Measurements from ENCODE around the gene TRA2B. TPM values are rescaled to one million over a fixed set of nuclear protein-coding genes. Genes with fewer than 3 reads are reported as not detected.

Gene TRA2B
- total RNA-seq, 1 experiment from 2014 or later, result 172 TPM

GRCh38 chr3:185978516-185978915, 40.7 kb upstream of the TRA2B start:
- DNase-seq (ENCODE audit: low read depth, low spot score) (no peak), ATAC-seq (no peak)
- H4K20me1 ChIP-seq (ENCODE audit: insufficient read depth), result no peaks in the 10 kb centered on the region
- peaks cover 0 to 8% of the 10 kb centered on the region in 2 experiments; a peak in 1 of 4 replicates for H3K4me1 ChIP-seq (ENCODE audit: control insufficient read depth in 1 of 2, insufficient read depth in 2 of 2, low read length in 2 of 2)
- H3K4me2 ChIP-seq (ENCODE audit: low read length), result no peak overlapping the region
- H2AFZ ChIP-seq (ENCODE audit: low read depth, low read length, poor library complexity, severe bottlenecking), result no peak overlapping the region
- no peaks in the 10 kb centered on the region for H3K79me2 ChIP-seq (ENCODE audit: insufficient read depth, low read length)
- H3K36me3 ChIP-seq (ENCODE audit: control insufficient read depth in 1 of 2, insufficient read depth in 2 of 2, low read length in 2 of 2), result no peaks in the 10 kb centered on the region
- BruUV-seq (replicated peaks), result no TSS peak
- no peak overlapping the region for H3K9ac ChIP-seq (ENCODE audit: low read length)
- TF ChIP-seq ZFX (IDR thresholded peaks at IDR 0.05) (no peak), RAD21 (IDR thresholded peaks at IDR 0.05; ENCODE audit: low read depth) (no peak)
- no peaks in the 10 kb centered on the region for H3K9me2 ChIP-seq (ENCODE audit: insufficient read depth)
- H3K27ac ChIP-seq (ENCODE audit: low read depth, low read length), result no peak overlapping the region
- RAD21 ChIA-PET (ENCODE audit: low non-redundant PET in 1 of 2, low total read pairs in 2 of 2, uncharacterized antibody in 2 of 2, unreplicated experiment in 2 of 2), result no interaction called here
- no peaks in the 10 kb centered on the region for H3K27me3 ChIP-seq (ENCODE audit: insufficient read depth, low read length)
- no peak overlapping the region for H3K4me3 ChIP-seq (replicated peaks in 1 of 2; ENCODE audit: low read depth in 1 of 2, low read length in 2 of 2)
- no peaks in the 10 kb centered on the region for H3K9me3 ChIP-seq (ENCODE audit: control insufficient read depth in 1 of 2, insufficient read depth in 1 of 2, low read depth in 1 of 2, low read length in 2 of 2)
- intact Hi-C loops (cut with micrococcal nuclease), result loop anchor here (5.0 kb wide), 1 partner anchor 316 kb away; no protein-coding TSS in a partner anchor
- CTCF ChIA-PET, result interaction anchor here (1.6 to 1.8 kb wide), 2 partner anchors 35 to 281 kb away, joined by 5 to 7 read pairs; no protein-coding TSS in a partner anchor
- POLR2A ChIA-PET, result no interaction called here

DNA sequence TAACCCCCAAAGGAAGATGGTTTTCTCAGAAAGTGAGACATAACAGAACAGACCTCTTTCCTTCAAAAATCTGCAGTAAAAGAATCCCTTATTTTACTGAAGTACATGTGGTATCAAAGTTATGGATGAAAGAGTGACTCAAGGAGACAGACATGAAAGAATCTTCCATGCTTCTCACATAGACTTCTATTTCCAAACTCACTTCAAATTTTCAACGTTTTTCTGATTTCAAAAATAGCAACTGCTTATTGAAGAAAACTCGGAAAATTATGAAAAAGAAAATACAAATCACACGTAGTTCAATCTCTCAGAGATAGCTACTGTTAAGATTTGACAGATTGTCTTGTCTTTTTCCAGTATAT, 39.8 kb upstream of the TRA2B start:
- Histone ChIP-seq H4K20me1 (ENCODE audit: insufficient read depth) (no peaks in the 10 kb centered on the region), H3K9me3 (ENCODE audit: control insufficient read depth in 1 of 2, insufficient read depth in 1 of 2, low read depth in 1 of 2, low read length in 2 of 2) (no peaks in the 10 kb centered on the region), H3K79me2 (ENCODE audit: insufficient read depth, low read length) (no peaks in the 10 kb centered on the region), H3K27me3 (ENCODE audit: insufficient read depth, low read length) (no peaks in the 10 kb centered on the region), H3K27ac (ENCODE audit: low read depth, low read length) (no peak overlapping the region), H3K9ac (ENCODE audit: low read length) (no peak overlapping the region), H2AFZ (ENCODE audit: low read depth, low read length, poor library complexity, severe bottlenecking) (peak overlapping the region; percentile 96), H3K9me2 (ENCODE audit: insufficient read depth) (no peaks in the 10 kb centered on the region), H3K36me3 (ENCODE audit: control insufficient read depth in 1 of 2, insufficient read depth in 2 of 2, low read length in 2 of 2) (no peaks in the 10 kb centered on the region), H3K4me1 (ENCODE audit: control insufficient read depth in 1 of 2, insufficient read depth in 2 of 2, low read length in 2 of 2) (peaks cover 0 to 8% of the 10 kb centered on the region in 2 experiments; a peak in 1 of 4 replicates), H3K4me3 (replicated peaks in 1 of 2; ENCODE audit: low read depth in 1 of 2, low read length in 2 of 2) (no peak overlapping the region), H3K4me2 (ENCODE audit: low read length) (no peak overlapping the region)
- DNase-seq (ENCODE audit: low read depth, low spot score) (no peak), ATAC-seq (no peak)
- RAD21 ChIA-PET (ENCODE audit: low non-redundant PET in 1 of 2, low total read pairs in 2 of 2, uncharacterized antibody in 2 of 2, unreplicated experiment in 2 of 2), result no interaction called here
- CTCF ChIA-PET, result interaction anchor here (0.7 to 1.7 kb wide), 11 partner anchors 10 to 632 kb away, joined by 3 to 10 read pairs (median 3); no protein-coding TSS in a partner anchor
- TF ChIP-seq ZFX (IDR thresholded peaks at IDR 0.05) (no peak), EZH2 (IDR thresholded peaks at IDR 0.05) (no peak), TCF7L2 (IDR thresholded peaks at IDR 0.05; ENCODE audit: borderline replicate concordance, extremely low read depth, insufficient read depth, insufficient read length) (no peak), YY1 (IDR thresholded peaks at IDR 0.05; ENCODE audit: extremely low read depth, insufficient replicate concordance, low read depth, low read length) (no peak), JUND (IDR thresholded peaks at IDR 0.05) (no peak), CBX3 (IDR thresholded peaks at IDR 0.05; ENCODE audit: low read depth) (no peak), EGR1 (IDR thresholded peaks at IDR 0.05; ENCODE audit: low read depth) (no peak)
- TF ChIP-seq, protein P1, sequence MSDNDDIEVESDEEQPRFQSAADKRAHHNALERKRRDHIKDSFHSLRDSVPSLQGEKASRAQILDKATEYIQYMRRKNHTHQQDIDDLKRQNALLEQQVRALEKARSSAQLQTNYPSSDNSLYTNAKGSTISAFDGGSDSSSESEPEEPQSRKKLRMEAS (IDR thresholded peaks at IDR 0.05), result peak; percentile 19; the same call in 1 of the 2 replicates
- POLR2A ChIA-PET, result no interaction called here
- intact Hi-C loops (cut with micrococcal nuclease), result loop anchor here (5.0 kb wide), 1 partner anchor 315 kb away; no protein-coding TSS in a partner anchor
- no TSS peak for BruUV-seq (replicated peaks)

Data from HCT116 (cell line).